Measurements from ENCODE around the gene ZNF182. TPM values are rescaled to one million over a fixed set of nuclear protein-coding genes. Genes with fewer than 3 reads are reported as not detected.
"Not testable (repeated sequence)": the region's sequence is repeated elsewhere in the genome, so short reads cannot be mapped to it uniquely, and the experiment has no call there.

ZNF182 gene
- 1 to 10 TPM in 5 of 6 donors, not detected in 1; 3.0 to 9.4 (median 6.1) TPM for polyA plus RNA-seq (ENCODE audit: low read depth in 6 of 6)

GRCh38 chrX:48003758-48004457 is at the start of gene ZNF182:
Gene ZNF182, minus strand, starts transcription at chrX:48003989. Its CDS starts 1,380 bp downstream, at chrX:48002609.
- DNase-seq, result peak; percentile 89
- Mint-ChIP-seq H3K36me3 (no peaks in the 10 kb centered on the region), H3K9me3 (peaks cover 0 to 3% (median 0%) of the 10 kb centered on the region in 7 donors), H3K4me3 (peak within 1 kb of the TSS; percentile 88 to 98 (median 94)), H3K27me3 (no peaks in the 10 kb centered on the region), H3K27ac (peak within 1 kb of the TSS; percentile 97 to 100 (median 98)), H3K4me1 (peaks cover 12 to 25% (median 13%) of the 10 kb centered on the region in 3 donors)
- ATAC-seq (ENCODE audit: low read depth in 2 of 2), result peak; percentile 93 to 95

- H3K27me3 Mint-ChIP-seq, result no peaks in the 10 kb centered on the region
- H3K4me1 Mint-ChIP-seq, result peaks cover 0 to 3% (median 0%) of the 10 kb centered on the region in 3 donors
- no peak for ATAC-seq (ENCODE audit: low read depth in 2 of 2)
- DNase-seq, result no peak
- peaks cover 0 to 3% (median 0%) of the 10 kb centered on the region in 7 donors for H3K9me3 Mint-ChIP-seq
- no peak overlapping the region for H3K4me3 Mint-ChIP-seq
- H3K27ac Mint-ChIP-seq, result no peak overlapping the region
- H3K36me3 Mint-ChIP-seq, result peaks cover 0 to 10% of the 10 kb centered on the region in 2 donors
Measured at GRCh38 chrX:48046846-48047245, 43.1 kb upstream of the ZNF182 start.

- Mint-ChIP-seq H3K4me3 (no peak overlapping the region), H3K36me3 (peaks cover 0 to 10% of the 10 kb centered on the region in 2 donors), H3K27ac (no peak overlapping the region), H3K9me3 (peaks cover 0 to 3% (median 0%) of the 10 kb centered on the region in 7 donors), H3K27me3 (no peaks in the 10 kb centered on the region), H3K4me1 (peaks cover 0 to 3% (median 0%) of the 10 kb centered on the region in 3 donors)
- DNase-seq (no peak), ATAC-seq (ENCODE audit: low read depth in 2 of 2) (no peak)
Measured at GRCh38 chrX:48045410-48046311, 41.9 kb upstream of the ZNF182 start.

GRCh38 chrX:48043056-48043455 is 39.3 kb upstream of the ZNF182 start:
- Mint-ChIP-seq H3K27ac (peak overlapping the region in 1 of 6 donors; percentile 5), H3K4me1 (no peaks in the 10 kb centered on the region), H3K4me3 (no peak overlapping the region), H3K36me3 (peaks cover 0 to 10% of the 10 kb centered on the region in 2 donors), H3K9me3 (peaks cover 0 to 7% (median 0%) of the 10 kb centered on the region in 7 donors), H3K27me3 (no peaks in the 10 kb centered on the region)
- ATAC-seq (ENCODE audit: low read depth in 2 of 2) (no peak), DNase-seq (no peak)

- no peak overlapping the region for H3K27ac Mint-ChIP-seq
- no peak overlapping the region for H3K4me3 Mint-ChIP-seq
- ATAC-seq (ENCODE audit: low read depth in 2 of 2) (no peak), DNase-seq (no peak)
- no peaks in the 10 kb centered on the region for H3K4me1 Mint-ChIP-seq
- H3K27me3 Mint-ChIP-seq, result no peaks in the 10 kb centered on the region
- H3K36me3 Mint-ChIP-seq, result no peaks in the 10 kb centered on the region
- peaks cover 0 to 8% (median 0%) of the 10 kb centered on the region in 7 donors for H3K9me3 Mint-ChIP-seq
Measured at GRCh38 chrX:48035891-48036290, 32.1 kb upstream of the ZNF182 start.

GRCh38 chrX:48030641-48031173 is 26.9 kb upstream of the ZNF182 start:
- H3K4me1 Mint-ChIP-seq, H3K9me3 Mint-ChIP-seq: not testable (repeated sequence)

GRCh38 chrX:48030237-48030636 is 26.4 kb upstream of the ZNF182 start:
- no peak for DNase-seq
- Mint-ChIP-seq H3K9me3 (no peaks in the 10 kb centered on the region), H3K27ac (no peak overlapping the region), H3K4me3 (no peak overlapping the region), H3K4me1 (peaks cover 5 to 10% (median 6%) of the 10 kb centered on the region in 3 donors), H3K27me3 (no peaks in the 10 kb centered on the region), H3K36me3 (no peaks in the 10 kb centered on the region)
- ATAC-seq (ENCODE audit: low read depth in 2 of 2), result no peak

More at GRCh38 chrX:48030641-48031173, 26.9 kb upstream of the ZNF182 start:
- H3K36me3 Mint-ChIP-seq; H3K27me3 Mint-ChIP-seq; ATAC-seq (ENCODE audit: low read depth in 2 of 2); DNase-seq; H3K27ac Mint-ChIP-seq; H3K4me3 Mint-ChIP-seq: not testable (repeated sequence)

- H3K4me1 Mint-ChIP-seq, result peaks cover 5 to 10% (median 6%) of the 10 kb centered on the region in 3 donors
- DNase-seq, result no peak
- no peaks in the 10 kb centered on the region for H3K36me3 Mint-ChIP-seq
- H3K9me3 Mint-ChIP-seq, result no peaks in the 10 kb centered on the region
- no peak overlapping the region for H3K27ac Mint-ChIP-seq
- H3K4me3 Mint-ChIP-seq, result no peak overlapping the region
- H3K27me3 Mint-ChIP-seq, result no peaks in the 10 kb centered on the region
- ATAC-seq (ENCODE audit: low read depth in 2 of 2), result no peak
Measured at GRCh38 chrX:48028091-48028490, 24.3 kb upstream of the ZNF182 start.

- not testable (repeated sequence) for DNase-seq; H3K27ac Mint-ChIP-seq; H3K9me3 Mint-ChIP-seq; H3K4me3 Mint-ChIP-seq; H3K27me3 Mint-ChIP-seq; H3K36me3 Mint-ChIP-seq; ATAC-seq (ENCODE audit: low read depth in 2 of 2)
- H3K4me1 Mint-ChIP-seq, result peaks cover 5 to 11% (median 6%) of the 10 kb centered on the region in 3 donors
Measured at GRCh38 chrX:48027545-48027944, 23.8 kb upstream of the ZNF182 start.

- peaks cover 6 to 19% (median 13%) of the 10 kb centered on the region in 3 donors for H3K4me1 Mint-ChIP-seq
- peak overlapping the region in 1 of 8 donors; percentile 72 for H3K4me3 Mint-ChIP-seq
- peaks cover 0 to 4% (median 0%) of the 10 kb centered on the region in 7 donors for H3K9me3 Mint-ChIP-seq
- peak; percentile 37 for DNase-seq
- ATAC-seq (ENCODE audit: low read depth in 2 of 2), result no peak
- no peak overlapping the region for H3K27ac Mint-ChIP-seq
- no peaks in the 10 kb centered on the region for H3K27me3 Mint-ChIP-seq
- peaks cover 0 to 9% of the 10 kb centered on the region in 2 donors for H3K36me3 Mint-ChIP-seq
Measured at GRCh38 chrX:48025561-48025960, 21.8 kb upstream of the ZNF182 start.

GRCh38 chrX:48022738-48023137 is 18.9 kb upstream of the ZNF182 start:
- Mint-ChIP-seq H3K4me1 (peaks cover 6 to 19% (median 15%) of the 10 kb centered on the region in 3 donors), H3K4me3 (peak overlapping the region in 6 of 8 donors; percentile 1 to 98 (median 54)), H3K36me3 (peaks cover 0 to 9% of the 10 kb centered on the region in 2 donors), H3K27ac (peak overlapping the region in 1 of 6 donors; percentile 7), H3K9me3 (peaks cover 0 to 4% (median 0%) of the 10 kb centered on the region in 7 donors), H3K27me3 (no peaks in the 10 kb centered on the region)
- no peak for ATAC-seq (ENCODE audit: low read depth in 2 of 2)
- DNase-seq, result no peak

GRCh38 chrX:48022100-48022499 is 18.3 kb upstream of the ZNF182 start:
- H3K4me3 Mint-ChIP-seq, result peak overlapping the region in 5 of 8 donors; percentile 80 to 98 (median 95)
- peaks cover 0 to 9% of the 10 kb centered on the region in 2 donors for H3K36me3 Mint-ChIP-seq
- ATAC-seq (ENCODE audit: low read depth in 2 of 2), result no peak
- peaks cover 6 to 19% (median 15%) of the 10 kb centered on the region in 3 donors for H3K4me1 Mint-ChIP-seq
- H3K9me3 Mint-ChIP-seq, result peaks cover 0 to 4% (median 0%) of the 10 kb centered on the region in 7 donors
- no peak for DNase-seq
- no peak overlapping the region for H3K27ac Mint-ChIP-seq
- no peaks in the 10 kb centered on the region for H3K27me3 Mint-ChIP-seq

Data from naive B cell (primary cell).